Measurements from ENCODE around the gene MUC4. TPM values are rescaled to one million over a fixed set of nuclear protein-coding genes. Genes with fewer than 3 reads are reported as not detected.

MUC4 gene, protein sequence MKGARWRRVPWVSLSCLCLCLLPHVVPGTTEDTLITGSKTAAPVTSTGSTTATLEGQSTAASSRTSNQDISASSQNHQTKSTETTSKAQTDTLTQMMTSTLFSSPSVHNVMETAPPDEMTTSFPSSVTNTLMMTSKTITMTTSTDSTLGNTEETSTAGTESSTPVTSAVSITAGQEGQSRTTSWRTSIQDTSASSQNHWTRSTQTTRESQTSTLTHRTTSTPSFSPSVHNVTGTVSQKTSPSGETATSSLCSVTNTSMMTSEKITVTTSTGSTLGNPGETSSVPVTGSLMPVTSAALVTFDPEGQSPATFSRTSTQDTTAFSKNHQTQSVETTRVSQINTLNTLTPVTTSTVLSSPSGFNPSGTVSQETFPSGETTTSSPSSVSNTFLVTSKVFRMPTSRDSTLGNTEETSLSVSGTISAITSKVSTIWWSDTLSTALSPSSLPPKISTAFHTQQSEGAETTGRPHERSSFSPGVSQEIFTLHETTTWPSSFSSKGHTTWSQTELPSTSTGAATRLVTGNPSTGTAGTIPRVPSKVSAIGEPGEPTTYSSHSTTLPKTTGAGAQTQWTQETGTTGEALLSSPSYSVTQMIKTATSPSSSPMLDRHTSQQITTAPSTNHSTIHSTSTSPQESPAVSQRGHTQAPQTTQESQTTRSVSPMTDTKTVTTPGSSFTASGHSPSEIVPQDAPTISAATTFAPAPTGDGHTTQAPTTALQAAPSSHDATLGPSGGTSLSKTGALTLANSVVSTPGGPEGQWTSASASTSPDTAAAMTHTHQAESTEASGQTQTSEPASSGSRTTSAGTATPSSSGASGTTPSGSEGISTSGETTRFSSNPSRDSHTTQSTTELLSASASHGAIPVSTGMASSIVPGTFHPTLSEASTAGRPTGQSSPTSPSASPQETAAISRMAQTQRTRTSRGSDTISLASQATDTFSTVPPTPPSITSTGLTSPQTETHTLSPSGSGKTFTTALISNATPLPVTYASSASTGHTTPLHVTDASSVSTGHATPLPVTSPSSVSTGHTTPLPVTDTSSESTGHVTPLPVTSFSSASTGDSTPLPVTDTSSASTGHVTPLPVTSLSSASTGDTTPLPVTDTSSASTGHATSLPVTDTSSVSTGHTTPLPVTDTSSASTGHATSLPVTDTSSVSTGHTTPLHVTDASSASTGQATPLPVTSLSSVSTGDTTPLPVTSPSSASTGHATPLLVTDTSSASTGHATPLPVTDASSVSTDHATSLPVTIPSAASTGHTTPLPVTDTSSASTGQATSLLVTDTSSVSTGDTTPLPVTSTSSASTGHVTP (N-terminal part only)
- not detected in 3 replicates for total RNA-seq
- long read RNA-seq, result 0 reads

GRCh38 chr3:195811756-195812155 lies at the start of gene MUC4:
MUC4 (minus strand) TSS chr3:195811929; CDS start chr3:195811817, 112 bp downstream.
- Mint-ChIP-seq H3K27ac (ENCODE audit: unreplicated experiment) (peak within 1 kb of the TSS; percentile 27), H3K9me3 (ENCODE audit: low read depth) (no peaks in the 10 kb centered on the region), H3K4me1 (ENCODE audit: low read depth) (peaks cover 9% of the 10 kb centered on the region), H3K36me3 (ENCODE audit: low read depth) (no peaks in the 10 kb centered on the region), H3K27me3 (ENCODE audit: low read depth) (peaks cover 17% of the 10 kb centered on the region), H3K4me3 (ENCODE audit: unreplicated experiment) (no peak within 1 kb of the TSS)
- DNase-seq (ENCODE audit: low spot score), result no peak
- TF ChIP-seq CTCF (IDR thresholded peaks at IDR 0.05), result no peak

GRCh38 chr3:195860456-195860855 lies 48.7 kb upstream of the MUC4 start:
- peaks cover 6% of the 10 kb centered on the region for H3K4me1 Mint-ChIP-seq (ENCODE audit: low read depth)
- no peak for DNase-seq (ENCODE audit: low spot score)
- no peak overlapping the region for H3K27ac Mint-ChIP-seq (ENCODE audit: unreplicated experiment)
- H3K4me3 Mint-ChIP-seq (ENCODE audit: unreplicated experiment), result no peak overlapping the region
- H3K36me3 Mint-ChIP-seq (ENCODE audit: low read depth), result peaks cover under 1% of the 10 kb centered on the region
- H3K27me3 Mint-ChIP-seq (ENCODE audit: low read depth), result no peaks in the 10 kb centered on the region
- TF ChIP-seq CTCF (IDR thresholded peaks at IDR 0.05), result no peak
- no peaks in the 10 kb centered on the region for H3K9me3 Mint-ChIP-seq (ENCODE audit: low read depth)

GRCh38 chr3:195859846-195860411 lies 48.2 kb upstream of the MUC4 start:
- Mint-ChIP-seq H3K4me1 (ENCODE audit: low read depth) (peaks cover 6% of the 10 kb centered on the region), H3K36me3 (ENCODE audit: low read depth) (no peaks in the 10 kb centered on the region), H3K27ac (ENCODE audit: unreplicated experiment) (no peak overlapping the region), H3K9me3 (ENCODE audit: low read depth) (no peaks in the 10 kb centered on the region), H3K4me3 (ENCODE audit: unreplicated experiment) (no peak overlapping the region), H3K27me3 (ENCODE audit: low read depth) (no peaks in the 10 kb centered on the region)
- no peak for DNase-seq (ENCODE audit: low spot score)
- TF ChIP-seq CTCF (IDR thresholded peaks at IDR 0.05), result no peak

GRCh38 chr3:195859061-195859845 lies 47.5 kb upstream of the MUC4 start:
- no peak overlapping the region for H3K4me3 Mint-ChIP-seq (ENCODE audit: unreplicated experiment)
- no peaks in the 10 kb centered on the region for H3K36me3 Mint-ChIP-seq (ENCODE audit: low read depth)
- peak overlapping the region; percentile 33 for H3K27ac Mint-ChIP-seq (ENCODE audit: unreplicated experiment)
- peaks cover 6% of the 10 kb centered on the region for H3K4me1 Mint-ChIP-seq (ENCODE audit: low read depth)
- H3K27me3 Mint-ChIP-seq (ENCODE audit: low read depth), result no peaks in the 10 kb centered on the region
- DNase-seq (ENCODE audit: low spot score), result no peak
- H3K9me3 Mint-ChIP-seq (ENCODE audit: low read depth), result no peaks in the 10 kb centered on the region
- peak; percentile 92 for TF ChIP-seq CTCF (IDR thresholded peaks at IDR 0.05)

All from chondrocyte (in vitro differentiated cells).